ENCODE data around the gene DDIT4L.

DNA sequence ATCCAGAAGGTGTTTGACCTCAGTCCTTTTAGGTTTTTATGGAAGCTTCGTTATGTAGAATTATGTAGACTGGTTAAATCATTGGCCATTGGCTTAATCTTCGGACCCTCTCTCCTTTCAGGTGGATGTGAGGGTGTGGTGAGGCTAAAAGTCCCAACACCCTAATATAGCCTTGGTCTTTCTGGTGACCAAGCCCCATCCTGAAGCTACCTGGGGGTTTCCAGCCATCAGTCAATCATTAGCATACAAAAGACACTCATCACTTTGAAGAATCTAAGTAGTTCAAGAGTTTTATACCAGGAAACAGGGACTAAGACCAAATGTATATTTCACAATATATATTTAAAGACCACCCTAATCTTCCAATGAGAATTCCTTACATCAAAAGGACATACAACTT, 5.5 kb downstream of the DDIT4L start:
- TF ChIP-seq POLR2A (IDR thresholded peaks at IDR 0.05) = no peak
- TF ChIP-seq, protein P1, sequence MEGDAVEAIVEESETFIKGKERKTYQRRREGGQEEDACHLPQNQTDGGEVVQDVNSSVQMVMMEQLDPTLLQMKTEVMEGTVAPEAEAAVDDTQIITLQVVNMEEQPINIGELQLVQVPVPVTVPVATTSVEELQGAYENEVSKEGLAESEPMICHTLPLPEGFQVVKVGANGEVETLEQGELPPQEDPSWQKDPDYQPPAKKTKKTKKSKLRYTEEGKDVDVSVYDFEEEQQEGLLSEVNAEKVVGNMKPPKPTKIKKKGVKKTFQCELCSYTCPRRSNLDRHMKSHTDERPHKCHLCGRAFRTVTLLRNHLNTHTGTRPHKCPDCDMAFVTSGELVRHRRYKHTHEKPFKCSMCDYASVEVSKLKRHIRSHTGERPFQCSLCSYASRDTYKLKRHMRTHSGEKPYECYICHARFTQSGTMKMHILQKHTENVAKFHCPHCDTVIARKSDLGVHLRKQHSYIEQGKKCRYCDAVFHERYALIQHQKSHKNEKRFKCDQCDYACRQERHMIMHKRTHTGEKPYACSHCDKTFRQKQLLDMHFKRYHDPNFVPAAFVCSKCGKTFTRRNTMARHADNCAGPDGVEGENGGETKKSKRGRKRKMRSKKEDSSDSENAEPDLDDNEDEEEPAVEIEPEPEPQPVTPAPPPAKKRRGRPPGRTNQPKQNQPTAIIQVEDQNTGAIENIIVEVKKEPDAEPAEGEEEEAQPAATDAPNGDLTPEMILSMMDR (IDR thresholded peaks at IDR 0.05) = no peak
